ENCODE measurements around the gene MLXIP. TPM values are rescaled to one million over a fixed set of nuclear protein-coding genes. Genes with fewer than 3 reads are reported as not detected.

Gene MLXIP
- total RNA-seq, 1 experiment from 2014 or later = 32.4 TPM

DNA sequence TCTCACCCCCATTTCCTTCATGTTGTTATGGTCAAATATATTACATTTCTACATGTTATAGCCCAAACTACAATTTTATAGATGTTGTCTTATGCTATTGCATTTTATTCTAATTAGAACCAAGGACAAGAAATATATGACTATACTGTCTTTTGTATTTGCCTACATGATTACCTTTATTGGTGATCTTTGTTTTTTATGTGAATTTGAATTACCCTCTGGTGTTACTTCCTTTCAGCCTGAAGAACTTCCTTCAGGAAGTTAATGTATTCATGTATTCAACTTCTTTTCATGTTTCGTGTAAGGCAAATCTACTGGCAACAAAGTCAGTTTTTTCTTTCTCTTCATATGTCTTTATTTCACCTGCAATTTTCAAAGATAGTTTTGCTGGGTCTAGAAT is 116.2 kb downstream of the MLXIP start:
- no peak for DNase-seq
- H4K5ac ChIP-seq (ENCODE audit: insufficient read length, low read depth, low read length) = no peak overlapping the region
- no peak overlapping the region for H3K18ac ChIP-seq (ENCODE audit: insufficient read length, low read depth, low read length)
- H3K4me1 ChIP-seq (ENCODE audit: insufficient read depth, low read length) = peaks cover 2% of the 10 kb centered on the region
- H3K9me3 ChIP-seq (ENCODE audit: control insufficient read depth, low read depth, low read length) = no peaks in the 10 kb centered on the region
- Mint-ChIP-seq H3K27ac (no peak overlapping the region; a peak in 1 of 7 replicates), H3K9me3 (peaks cover 4 to 10% of the 10 kb centered on the region in 2 experiments), H3K4me1 (peaks cover 3 to 8% of the 10 kb centered on the region in 2 experiments; a peak in 3 of 4 replicates), H3K4me3 (no peak overlapping the region), H3K27me3 (ENCODE audit: low read depth) (peaks cover 8% of the 10 kb centered on the region; the same call in 1 of the 2 replicates), H3K36me3 (ENCODE audit: insufficient read depth in 1 of 3, low read depth in 3 of 3) (no peaks in the 10 kb centered on the region; a peak in 1 of 7 replicates)
- H3K23me2 ChIP-seq (ENCODE audit: insufficient read length, low read depth, low read length, poor library complexity, severe bottlenecking) = no peaks in the 10 kb centered on the region
- no peak overlapping the region for H2BK12ac ChIP-seq (ENCODE audit: insufficient read length, low read depth, low read length)
- no peak overlapping the region for H3K14ac ChIP-seq (ENCODE audit: insufficient read depth, low read length)
- H2BK15ac ChIP-seq (ENCODE audit: low read depth, low read length) = no peak overlapping the region
- no peak overlapping the region for H3K56ac ChIP-seq (ENCODE audit: insufficient read length, low read depth, low read length)
- no peaks in the 10 kb centered on the region for H4K20me1 ChIP-seq (ENCODE audit: control insufficient read depth, insufficient read depth, insufficient read length)
- no peaks in the 10 kb centered on the region for H3K79me1 ChIP-seq (ENCODE audit: insufficient read depth, low read depth, low read length, poor library complexity, severe bottlenecking)
- H2BK5ac ChIP-seq (ENCODE audit: insufficient read length, low read length) = no peak overlapping the region
- H3K9ac ChIP-seq (ENCODE audit: extremely low read depth, insufficient read length, low read length) = no peak overlapping the region
- H3K4ac ChIP-seq (ENCODE audit: low read depth, low read length) = no peak overlapping the region
- no peak overlapping the region for H2BK120ac ChIP-seq (ENCODE audit: low read depth, low read length, poor library complexity, severe bottlenecking)
- H2AFZ ChIP-seq (ENCODE audit: low read length) = no peak overlapping the region
- no peak overlapping the region for H4K8ac ChIP-seq (replicated peaks; ENCODE audit: insufficient read length, low read depth, low read length)
- H4K91ac ChIP-seq (ENCODE audit: insufficient read length, low read depth, low read length) = no peak overlapping the region
- no peak overlapping the region for H3K23ac ChIP-seq (ENCODE audit: insufficient read length, low read depth, low read length)
- H3K79me2 ChIP-seq (ENCODE audit: insufficient read depth, low read length) = no peaks in the 10 kb centered on the region
- no peak overlapping the region for H2BK20ac ChIP-seq (ENCODE audit: low read depth, low read length, poor library complexity, severe bottlenecking)
- TF ChIP-seq, protein P1, sequence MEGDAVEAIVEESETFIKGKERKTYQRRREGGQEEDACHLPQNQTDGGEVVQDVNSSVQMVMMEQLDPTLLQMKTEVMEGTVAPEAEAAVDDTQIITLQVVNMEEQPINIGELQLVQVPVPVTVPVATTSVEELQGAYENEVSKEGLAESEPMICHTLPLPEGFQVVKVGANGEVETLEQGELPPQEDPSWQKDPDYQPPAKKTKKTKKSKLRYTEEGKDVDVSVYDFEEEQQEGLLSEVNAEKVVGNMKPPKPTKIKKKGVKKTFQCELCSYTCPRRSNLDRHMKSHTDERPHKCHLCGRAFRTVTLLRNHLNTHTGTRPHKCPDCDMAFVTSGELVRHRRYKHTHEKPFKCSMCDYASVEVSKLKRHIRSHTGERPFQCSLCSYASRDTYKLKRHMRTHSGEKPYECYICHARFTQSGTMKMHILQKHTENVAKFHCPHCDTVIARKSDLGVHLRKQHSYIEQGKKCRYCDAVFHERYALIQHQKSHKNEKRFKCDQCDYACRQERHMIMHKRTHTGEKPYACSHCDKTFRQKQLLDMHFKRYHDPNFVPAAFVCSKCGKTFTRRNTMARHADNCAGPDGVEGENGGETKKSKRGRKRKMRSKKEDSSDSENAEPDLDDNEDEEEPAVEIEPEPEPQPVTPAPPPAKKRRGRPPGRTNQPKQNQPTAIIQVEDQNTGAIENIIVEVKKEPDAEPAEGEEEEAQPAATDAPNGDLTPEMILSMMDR (conservative IDR thresholded peaks at IDR 0.05) = no peak
- no peak overlapping the region for H2AK5ac ChIP-seq (ENCODE audit: insufficient read length, low read length)
- H3K27ac ChIP-seq (ENCODE audit: insufficient read length, low read depth, low read length) = no peak overlapping the region
- no peak overlapping the region for H3K4me2 ChIP-seq (ENCODE audit: insufficient read depth, insufficient read length, low read length)
- no peaks in the 10 kb centered on the region for H3K27me3 ChIP-seq (ENCODE audit: insufficient read depth, low read length)
- no peak overlapping the region for H3T11ph ChIP-seq (ENCODE audit: low read length)
- no CpG with 5 or more reads among the region's 1 CpG for WGBS (ENCODE audit: extremely low coverage, insufficient read length, low lambda C conversion rate)

All from H9 (cell line).